Measurements from ENCODE around the gene NR3C2. TPM values are rescaled to one million over a fixed set of nuclear protein-coding genes. Genes with fewer than 3 reads are reported as not detected.

Gene NR3C2
- total and polyA plus RNA-seq, 2 experiments from 2014 or later, result 1.2 to 3.0 TPM

DNA sequence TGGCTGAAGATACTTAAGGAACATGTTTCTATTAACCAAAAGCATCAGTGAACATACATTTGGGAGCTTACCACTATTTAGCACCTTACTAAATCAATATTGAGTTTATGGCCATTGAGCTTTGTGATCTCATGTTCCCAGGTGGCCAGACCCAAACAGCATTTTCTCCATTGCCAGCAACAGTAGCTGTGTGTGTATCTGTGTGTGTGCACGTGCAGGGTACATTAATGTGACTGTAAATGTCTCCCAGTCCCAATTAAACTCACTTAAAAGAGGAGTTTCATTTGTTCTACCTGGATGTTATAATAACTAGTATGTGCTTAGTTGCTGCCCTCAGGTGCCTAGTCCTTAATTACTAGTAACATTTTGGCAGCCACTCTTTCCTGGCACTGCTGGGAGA lies 282.4 kb downstream of the NR3C2 start:
- H3K4me3 Mint-ChIP-seq, result no peak overlapping the region
- Histone ChIP-seq H3F3A (replicated peaks; ENCODE audit: low read depth) (no peaks in the 10 kb centered on the region), H3K9me2 (ENCODE audit: insufficient read depth) (no peaks in the 10 kb centered on the region; the same call in 1 of the 2 replicates), H3K4me2 (no peak overlapping the region), H3K27me3 (ENCODE audit: insufficient read depth) (no peaks in the 10 kb centered on the region), H3K4me3 (no peak overlapping the region), H3K4me1 (ENCODE audit: insufficient read depth) (peaks cover 8% of the 10 kb centered on the region; the same call in 1 of the 2 replicates), H3K27ac (ENCODE audit: low read depth) (no peak overlapping the region), H3K79me2 (replicated peaks; ENCODE audit: insufficient read depth) (no peaks in the 10 kb centered on the region), H4K20me1 (replicated peaks; ENCODE audit: insufficient read depth) (no peaks in the 10 kb centered on the region), H3K36me3 (ENCODE audit: insufficient read depth) (no peaks in the 10 kb centered on the region), H2AFZ (no peak overlapping the region)
- no peak for TF ChIP-seq JUNB (IDR thresholded peaks at IDR 0.05; ENCODE audit: unreplicated experiment)
- no peak for TF ChIP-seq NANOG (IDR thresholded peaks at IDR 0.05; ENCODE audit: borderline replicate concordance)
- TF ChIP-seq ZNF462 (CRISPR knock-in tag; IDR thresholded peaks at IDR 0.05), result no peak
- no peak for TF ChIP-seq STAT1 (IDR thresholded peaks at IDR 0.05; ENCODE audit: unreplicated experiment)
- TF ChIP-seq EZH2phosphoT487 (IDR thresholded peaks at IDR 0.05; ENCODE audit: unreplicated experiment), result no peak
- TF ChIP-seq CREB1 (CRISPR knock-in tag; IDR thresholded peaks at IDR 0.05; ENCODE audit: low read depth), result no peak
- no peak for TF ChIP-seq ETS1 (IDR thresholded peaks at IDR 0.05)
- no peaks in the 10 kb centered on the region for H3K36me3 Mint-ChIP-seq (ENCODE audit: low read depth)
- ATAC-seq (no peak), DNase-seq (ENCODE audit: low spot score) (no peak)
- H3K9me3 Mint-ChIP-seq, result no peaks in the 10 kb centered on the region; the same call in 1 of the 3 replicates
- peaks cover 8% of the 10 kb centered on the region; the same call in 2 of the 3 replicates for H3K4me1 Mint-ChIP-seq
- H3K27me3 Mint-ChIP-seq (ENCODE audit: insufficient read depth, low read depth, poor library complexity), result no peaks in the 10 kb centered on the region
- H3K27ac Mint-ChIP-seq, result no peak overlapping the region
